K562 (cell line): ENCODE results near the gene PDCD1. TPM values are rescaled to one million over a fixed set of nuclear protein-coding genes. Genes with fewer than 3 reads are reported as not detected.

ENCODE experiments used
- ATAC-seq: fragments of 200-7000 bp; cut with Tn5 transposase; 3 replicates; pipeline ENCODE4 v1.9.1; 2020; ENCODE audit warnings: moderate library complexity
- BruUV-seq: library from RNA; stranded (reverse); fragments of 400-500 nt; replicated peaks from 2 replicates; lab custom pipeline; 2021; lab: Mats Ljungman, UMichigan
- CTCF ChIA-PET: fragments of 300-600 bp; formaldehyde crosslinking; extraction: SDS; loops from one replicate; lab custom pipeline; 2021; ENCODE audit warnings: low intra/inter-chr PET ratio; lab: Yijun Ruan, JAX
- POLR2A ChIA-PET: fragments of 300-600, 350-650 bp; sonication (Branson Sonifier 250); formaldehyde crosslinking; extraction: SDS; loops from one replicate; lab custom pipeline; 2021; ENCODE audit warnings: antibody characterized with exemption, inconsistent platforms; lab: Yijun Ruan, JAX
- DNase-seq, 4 experiments: peaks; one replicate each; pipeline versions ENCODE4 v3.0.0 to v3.0.0-alpha.2; 2011 to 2018; ENCODE audit warnings: low spot score in 3 of 4, mixed read lengths in 3 of 4; ENCODE audit errors: extremely low read depth in 1 of 4
- FAIRE-seq: peaks from 2 replicates; lab custom pipeline; 2011; peaks lifted over from hg19 to GRCh38; lab: Jason Lieb, UNC
- H2AFZ ChIP-seq: 2 replicates; pipeline ENCODE4 v1.6.0; 2011; ENCODE audit warnings: low read depth, low read length, control low read depth, inconsistent platforms
- H3K27ac ChIP-seq: fragments of 200-600 bp; 3 replicates; pipeline ENCODE4 v1.8.0; 2011; ENCODE audit warnings: low read depth, mild to moderate bottlenecking, control low read depth, inconsistent platforms, low read length, moderate library complexity, mixed read lengths; ENCODE audit errors: extremely low read depth
- H3K27me3 ChIP-seq, 2 experiments: fragments of 300-600 bp in 1 of 2; 2 replicates in 1 of 2; 3 replicates in 1 of 2; pipeline versions ENCODE4 v1.6.0 to v1.8.0; 2011; ENCODE audit warnings: inconsistent platforms in 2 of 2, low read length in 2 of 2, mild to moderate bottlenecking in 1 of 2, mixed read lengths in 1 of 2, moderate library complexity in 1 of 2; ENCODE audit not compliant: control insufficient read depth in 2 of 2, insufficient read depth in 2 of 2
- H3K36me3 ChIP-seq: fragments of 300-600 bp; 3 replicates; pipeline ENCODE4 v1.8.0; 2011; ENCODE audit warnings: mild to moderate bottlenecking, low read length, inconsistent platforms; ENCODE audit not compliant: control insufficient read depth, insufficient read depth
- H3K4me1 ChIP-seq, 2 experiments: fragments of 200-600 bp in 1 of 2; replicated peaks in 1 of 2; 2 replicates in 1 of 2; 3 replicates in 1 of 2; pipeline versions ENCODE4 v1.5.1 to v1.8.0; 2011; ENCODE audit warnings: inconsistent platforms in 2 of 2, low read length in 2 of 2, mild to moderate bottlenecking in 1 of 2, mixed read lengths in 1 of 2, moderate library complexity in 1 of 2; ENCODE audit not compliant: control insufficient read depth in 2 of 2, insufficient read depth in 2 of 2
- H3K4me2 ChIP-seq: 2 replicates; pipeline ENCODE4 v1.6.1; 2011; ENCODE audit warnings: low read length, control low read depth, inconsistent platforms, mixed read lengths; ENCODE audit not compliant: insufficient read depth
- H3K4me3 ChIP-seq: fragments of 200-600 bp; sonication (generic), shearing (Covaris generic); 2 replicates; pipeline ENCODE4 v1.5.1; 2016; ENCODE audit warnings: control low read depth, inconsistent platforms
- H3K79me2 ChIP-seq: fragments of 200-600 bp; 3 replicates; pipeline ENCODE4 v1.8.0; 2011; ENCODE audit warnings: low read length, inconsistent platforms; ENCODE audit not compliant: control insufficient read depth, insufficient read depth
- H3K9ac ChIP-seq, 2 experiments: 2 replicates each; pipeline versions ENCODE4 v1.6.0 to v1.6.1; 2011; ENCODE audit warnings: low read depth in 2 of 2, low read length in 2 of 2, control low read depth in 1 of 2, inconsistent platforms in 1 of 2, mild to moderate bottlenecking in 1 of 2, mixed read lengths in 1 of 2; ENCODE audit not compliant: insufficient read depth in 1 of 2
- H3K9me1 ChIP-seq: one replicate; pipeline ENCODE4 v1.6.0; 2011; ENCODE audit warnings: inconsistent platforms, mild to moderate bottlenecking, low read length, moderate library complexity; ENCODE audit not compliant: control insufficient read depth, insufficient read depth
- H3K9me3 ChIP-seq: replicated peaks from 2 replicates; pipeline ENCODE4 v1.5.1; 2011; ENCODE audit warnings: low read depth, low read length, inconsistent platforms; ENCODE audit not compliant: control insufficient read depth, insufficient read depth
- H4K20me1 ChIP-seq: replicated peaks from 2 replicates; pipeline ENCODE4 v1.6.1; 2011; ENCODE audit warnings: low read length, inconsistent platforms, mixed read lengths; ENCODE audit not compliant: control insufficient read depth, insufficient read depth
- EP400 ChIP-seq: fragments of 450-650 bp; IDR thresholded peaks from 2 replicates; pipeline ENCODE4 v1.6.1; 2017; ENCODE audit warnings: antibody characterized with exemption, mild to moderate bottlenecking, moderate library complexity
- ZNF766 ChIP-seq: fragments of 200-800 bp; sonication (Bioruptor generic); conservative IDR thresholded peaks from 2 replicates; pipeline ENCODE4 v1.6.1; 2016; ENCODE audit warnings: missing genetic modification characterization, missing compliant biosample characterization
- WGBS: fragments of 100-300 bp; shearing (Covaris generic); methylation state at CpG from one replicate; pipeline ENCODE4 v1.1.6; 2016; ENCODE audit warnings: low coverage, mixed read lengths; ENCODE audit not compliant: insufficient coverage; ENCODE audit errors: missing lambda C conversion rate; 5-methylcytosine and 5-hydroxymethylcytosine counted together
- in situ Hi-C: fragments of 300-500 bp; cut with MboI; formaldehyde crosslinking; loops from 4 replicates; pipeline ENCODE4 v1.15.0; 2018; ENCODE audit warnings: inconsistent platforms, mixed read lengths
- intact Hi-C: fragments of 100-400 bp; cut with micrococcal nuclease; formaldehyde crosslinking; loops from 2 replicates; pipeline ENCODE4 v1.14.2; 2022
- polyA plus RNA-seq, 8 experiments: library from polyadenylated mRNA; depleted of rRNA in 4 of 8; stranded (reverse) in 5 of 8; unstranded in 3 of 8; fragments of >200 nt; fragmentation: Nextera tagmentation in 2 of 8; fragmentation: Illumina TruSeq in 1 of 8; extraction: Ambion mirVana in 2 of 8; extraction: Trizol in 1 of 8; gene quantifications; 2 replicates each; pipeline versions ENCODE4 v1.2.1 to v1.2.3, GENCODE V29; 2011 to 2014; ENCODE audit warnings: inconsistent platforms in 1 of 8, missing spikeins in 1 of 8
- total RNA-seq, 7 experiments: library from RNA; depleted of rRNA in 6 of 7; stranded (reverse); fragments of >200 nt in 6 of 7; fragmentation: Illumina TruSeq in 2 of 7; extraction: Trizol in 2 of 7; gene quantifications; 2 replicates each; pipeline versions ENCODE4 v1.2.1 to v1.2.3, GENCODE V29; 2011 to 2021; ENCODE audit warnings: low replicate concordance in 1 of 7

The PDCD1 gene
- total and polyA plus RNA-seq, 9 of the 15 experiments (the other 6 are each of a cell fraction or from before 2014, with no cell fraction given): 0.15 to 2.5 (median 1.0) TPM; not detected in 2

- Histone ChIP-seq H2AFZ (no peak overlapping the region), H3K9me1 (no peaks in the 10 kb centered on the region), H3K4me1 (peaks cover 0 to 48% of the 10 kb centered on the region in 2 experiments; a peak in 2 of 5 replicates), H3K4me3 (no peak overlapping the region), H3K9me3 (no peaks in the 10 kb centered on the region), H3K27me3 (no peaks in the 10 kb centered on the region), H3K9ac (peak overlapping the region in 1 of 2 experiments; percentile 9; a peak in 1 of 4 replicates), H3K27ac (no peak overlapping the region), H4K20me1 (no peaks in the 10 kb centered on the region), H3K79me2 (peaks cover 5% of the 10 kb centered on the region; the same call in 1 of the 3 replicates), H3K4me2 (no peak overlapping the region), H3K36me3 (no peaks in the 10 kb centered on the region)
- WGBS: 67% methylated on average over 17 of the region's 27 CpGs
- ChIA-PET POLR2A (interaction anchor here (0.6 to 1.0 kb wide), 3 partner anchors 9 to 26 kb away, joined by 3 to 4 read pairs (median 3); no protein-coding TSS in a partner anchor), CTCF (no interaction called here)
- no peak for DNase-seq
- intact Hi-C loops (no loop called here), in situ Hi-C loops (no loop called here)
- no peak for TF ChIP-seq ZNF766 (CRISPR knock-in tag)
- no peak for TF ChIP-seq EP400
- no TSS peak for BruUV-seq
- ATAC-seq: no peak
- FAIRE-seq: no peak
Measured at GRCh38 chr2:241850544-241851324, 8.0 kb downstream of the PDCD1 start.
